ENCODE measurements around the gene DCLRE1C. TPM values are rescaled to one million over a fixed set of nuclear protein-coding genes. Genes with fewer than 3 reads are reported as not detected.
A peak's percentile ranks its signal among the peaks of the same experiment; 100 is the strongest.

DCLRE1C gene
- total RNA-seq, 4 donors from 2014 or later: 10.5 to 22.6 (median 16.6) TPM

- no peaks in the 10 kb centered on the region for H3K9me3 ChIP-seq
- H3K4me1 ChIP-seq: no peaks in the 10 kb centered on the region
- H3K27ac ChIP-seq: no peak overlapping the region
- DNase-seq: no peak
- intact Hi-C loops (cut with DNase I; ENCODE audit: low total_unique reads): no loop called here
- no peak overlapping the region for H3K4me3 ChIP-seq
- no peaks in the 10 kb centered on the region for H3K27me3 ChIP-seq
- TF ChIP-seq CTCF (IDR thresholded peaks at IDR 0.05) (peak; percentile 8 to 39 (median 32)), POLR2A (IDR thresholded peaks at IDR 0.05) (no peak)
- no peaks in the 10 kb centered on the region for H3K36me3 ChIP-seq
Observed at GRCh38 chr10:14904316-14904732, 49.6 kb downstream of the DCLRE1C start.

- no peak for DNase-seq
- intact Hi-C loops (cut with DNase I; ENCODE audit: low total_unique reads): no loop called here
- no peaks in the 10 kb centered on the region for H3K4me1 ChIP-seq
- H3K36me3 ChIP-seq: no peaks in the 10 kb centered on the region
- H3K27ac ChIP-seq: no peak overlapping the region
- no peaks in the 10 kb centered on the region for H3K27me3 ChIP-seq
- no peaks in the 10 kb centered on the region for H3K9me3 ChIP-seq
- H3K4me3 ChIP-seq: no peak overlapping the region
- TF ChIP-seq CTCF (IDR thresholded peaks at IDR 0.05) (no peak), POLR2A (IDR thresholded peaks at IDR 0.05) (no peak)
Observed at GRCh38 chr10:14891151-14891550, 62.7 kb downstream of the DCLRE1C start.

- DNase-seq: no peak
- no peaks in the 10 kb centered on the region for H3K9me3 ChIP-seq
- no peak overlapping the region for H3K4me3 ChIP-seq
- no peak overlapping the region for H3K27ac ChIP-seq
- TF ChIP-seq CTCF (IDR thresholded peaks at IDR 0.05): no peak
- no peak for TF ChIP-seq POLR2A (IDR thresholded peaks at IDR 0.05)
- H3K27me3 ChIP-seq: no peaks in the 10 kb centered on the region
- intact Hi-C loops (cut with DNase I; ENCODE audit: low total_unique reads): no loop called here
- no peaks in the 10 kb centered on the region for H3K36me3 ChIP-seq
- H3K4me1 ChIP-seq: no peaks in the 10 kb centered on the region
Observed at GRCh38 chr10:14889318-14889717, 64.6 kb downstream of the DCLRE1C start.

- DNase-seq: no peak
- Histone ChIP-seq H3K4me3 (no peak overlapping the region), H3K36me3 (no peaks in the 10 kb centered on the region), H3K27me3 (no peaks in the 10 kb centered on the region), H3K4me1 (no peaks in the 10 kb centered on the region), H3K27ac (no peak overlapping the region), H3K9me3 (no peaks in the 10 kb centered on the region)
- no peak for TF ChIP-seq CTCF (IDR thresholded peaks at IDR 0.05)
- TF ChIP-seq POLR2A (IDR thresholded peaks at IDR 0.05): no peak
- intact Hi-C loops (cut with DNase I; ENCODE audit: low total_unique reads): no loop called here
Observed at GRCh38 chr10:14884082-14884481, 69.8 kb downstream of the DCLRE1C start.

GRCh38 chr10:14880229-14880628 lies 73.7 kb downstream of the DCLRE1C start:
- Histone ChIP-seq H3K4me3 (no peak overlapping the region), H3K36me3 (no peaks in the 10 kb centered on the region), H3K27ac (no peak overlapping the region), H3K4me1 (no peaks in the 10 kb centered on the region), H3K27me3 (no peaks in the 10 kb centered on the region), H3K9me3 (no peaks in the 10 kb centered on the region)
- no peak for TF ChIP-seq POLR2A (IDR thresholded peaks at IDR 0.05)
- no peak for TF ChIP-seq CTCF (IDR thresholded peaks at IDR 0.05)
- intact Hi-C loops (cut with DNase I; ENCODE audit: low total_unique reads): no loop called here
- no peak for DNase-seq
